HG03135 (cell line): ENCODE data around the gene RS1.

Experiments used
- ATAC-seq: cut with Tn5 transposase; IDR thresholded peaks from one replicate; pipeline ENCODE4 v1.9.1; 2021; ENCODE audit warnings: mild to moderate bottlenecking, moderate library complexity; ENCODE audit not compliant: unreplicated experiment

RS1 gene

DNA sequence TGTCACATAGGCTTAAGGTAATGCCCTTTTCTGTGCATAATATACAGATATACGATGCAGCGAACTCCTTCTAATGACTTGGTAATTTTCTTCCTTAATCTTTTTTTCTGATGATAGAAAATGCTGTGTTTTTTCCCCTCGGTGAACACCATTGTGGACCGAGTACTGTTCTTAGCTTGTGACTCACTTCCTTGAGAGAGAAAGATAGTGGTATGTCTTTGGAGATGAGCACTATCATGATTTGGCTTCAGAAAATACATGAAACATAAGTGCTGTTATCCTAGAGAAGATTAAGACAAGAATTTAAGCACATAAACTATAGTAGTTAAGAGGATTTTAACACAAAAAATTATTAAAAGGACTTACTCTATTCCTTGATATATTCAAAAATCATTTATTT lies 63.9 kb downstream of the RS1 start:
- ATAC-seq: no peak

DNA sequence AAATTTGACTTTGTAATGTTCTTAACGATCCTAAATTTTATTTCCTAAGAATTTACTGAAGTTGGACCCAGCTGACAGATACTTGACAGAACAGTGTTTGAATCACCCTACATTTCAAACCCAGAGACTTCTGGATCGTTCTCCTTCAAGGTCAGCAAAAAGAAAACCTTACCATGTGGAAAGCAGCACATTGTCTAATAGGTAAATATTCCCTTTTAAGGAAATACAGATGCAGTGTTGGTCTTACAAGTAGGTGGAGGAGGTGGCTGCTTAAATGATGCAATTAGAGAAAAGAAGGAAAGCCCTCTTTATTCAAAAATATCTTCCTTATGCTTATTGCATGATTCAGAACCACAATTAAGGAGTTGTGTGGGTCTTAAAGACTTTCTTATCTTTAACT lies 73.5 kb downstream of the RS1 start:
- no peak for ATAC-seq

DNA sequence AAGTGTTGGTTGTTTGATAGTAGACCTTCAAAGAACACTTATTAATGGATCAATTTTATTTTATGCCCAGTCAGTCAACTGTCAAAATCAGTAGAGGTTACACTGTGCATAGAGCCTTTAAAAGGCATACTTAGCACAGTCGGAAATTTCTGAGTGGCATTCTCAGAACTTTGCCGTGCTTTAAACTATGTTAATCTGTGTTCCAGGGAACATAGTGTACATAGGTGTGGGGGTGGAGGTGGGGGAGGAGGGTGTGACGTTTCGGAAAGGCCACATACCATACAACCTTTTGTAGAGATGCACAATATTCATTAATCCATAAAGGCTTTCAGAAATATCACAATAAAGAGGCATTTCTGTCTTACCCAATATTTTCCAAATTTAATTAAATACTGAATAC lies 75.8 kb downstream of the RS1 start:
- no peak for ATAC-seq

DNA sequence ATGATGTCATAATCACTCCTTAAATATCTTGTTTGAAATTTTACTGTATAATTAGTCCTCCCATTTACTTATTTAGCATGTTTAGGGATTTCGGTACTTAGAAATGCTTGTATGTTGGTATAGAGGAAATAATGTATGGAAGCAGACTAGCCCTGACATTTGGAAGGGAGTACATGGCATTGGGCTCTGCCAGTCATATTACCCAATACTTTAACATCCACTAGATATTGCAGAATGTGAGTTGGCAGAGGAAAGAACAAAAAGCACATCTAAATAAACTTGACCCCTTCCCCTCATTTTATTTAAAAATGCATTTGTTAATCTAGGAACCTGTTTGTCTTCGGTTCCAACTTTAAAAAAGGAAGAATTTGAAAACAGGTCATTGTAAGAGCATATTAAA lies 77.8 kb downstream of the RS1 start:
- no peak for ATAC-seq

DNA sequence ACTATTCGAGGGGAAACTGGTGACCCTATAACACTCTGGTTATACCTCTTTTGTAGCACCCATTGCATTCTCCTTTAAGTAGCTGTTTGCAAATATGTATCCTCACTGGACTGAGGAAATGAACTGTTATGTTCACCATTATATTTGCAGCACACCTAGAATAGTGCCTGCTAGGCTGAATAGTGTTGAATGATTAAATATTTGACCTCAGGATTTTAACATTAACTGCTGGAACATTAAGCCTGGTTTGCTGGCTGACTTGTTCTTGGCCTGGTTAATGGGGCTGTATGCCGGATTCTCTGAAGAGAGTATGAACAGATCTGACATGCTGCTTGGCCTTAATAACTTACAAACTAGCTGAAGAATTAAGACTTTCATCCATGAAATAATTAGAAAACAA lies 80.1 kb downstream of the RS1 start:
- no peak for ATAC-seq
